GM18951 (cell line): ENCODE measurements around the gene ZDHHC11.
"Not testable (repeated sequence)": the region's sequence is repeated elsewhere in the genome, so short reads cannot be mapped to it uniquely, and the experiment has no call there.

Experiments
- POLR2A ChIP-seq: IDR thresholded peaks from 4 replicates; pipeline ENCODE4 v1.6.1; 2011; ENCODE audit warnings: mild to moderate bottlenecking; ENCODE audit not compliant: insufficient read length, insufficient read depth; ENCODE audit errors: extremely low read depth
- in situ Hi-C: fragments of 300-500 bp; cut with MboI; formaldehyde crosslinking; loops from one replicate; pipeline ENCODE4 v1.12.0; 2022; ENCODE audit warnings: low sequenced_read_pairs, mixed read lengths, inconsistent platforms; ENCODE audit not compliant: unreplicated experiment

The ZDHHC11 gene

DNA sequence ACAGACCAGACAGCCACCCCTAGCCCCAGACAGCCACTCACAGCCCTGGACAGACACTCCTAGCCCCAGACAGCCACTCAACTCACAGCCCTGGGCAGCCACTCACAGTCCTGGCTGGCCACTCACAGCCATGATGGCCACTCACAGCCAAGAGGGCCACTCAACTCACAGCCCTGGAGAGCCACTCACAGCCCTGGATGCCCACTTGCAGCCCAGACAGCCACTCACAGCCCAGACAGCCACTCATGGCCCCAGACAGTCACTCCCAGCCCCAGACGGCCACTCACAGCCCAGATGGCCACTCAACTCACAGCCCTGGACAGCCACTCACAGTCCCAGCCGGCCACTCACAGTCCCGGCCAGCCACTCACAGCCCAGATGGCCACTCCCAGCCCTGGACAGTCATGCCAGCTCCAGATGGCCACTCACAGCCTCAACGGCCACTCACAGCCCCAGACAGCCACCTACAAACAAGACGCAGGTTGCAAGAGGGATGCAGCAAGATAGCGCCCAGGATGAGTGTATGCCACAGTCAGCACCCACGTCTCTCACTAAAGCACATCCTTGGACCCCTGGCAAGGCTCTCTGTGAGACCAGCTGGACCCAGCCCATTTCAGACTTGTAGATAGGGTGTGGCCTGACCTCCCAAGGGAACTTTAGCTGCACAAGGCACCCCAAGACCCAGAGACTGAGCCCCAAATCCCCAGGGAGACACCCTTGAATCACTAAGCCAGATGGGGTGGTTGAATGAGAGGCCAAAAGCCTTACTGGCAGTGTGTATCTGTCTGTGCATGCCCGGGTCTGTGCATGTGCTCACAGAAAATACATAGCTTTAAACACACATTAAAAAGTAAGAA is 88.7 kb downstream of the ZDHHC11 start:
- in situ Hi-C loops, result no loop called here
- TF ChIP-seq POLR2A, result no peak

DNA sequence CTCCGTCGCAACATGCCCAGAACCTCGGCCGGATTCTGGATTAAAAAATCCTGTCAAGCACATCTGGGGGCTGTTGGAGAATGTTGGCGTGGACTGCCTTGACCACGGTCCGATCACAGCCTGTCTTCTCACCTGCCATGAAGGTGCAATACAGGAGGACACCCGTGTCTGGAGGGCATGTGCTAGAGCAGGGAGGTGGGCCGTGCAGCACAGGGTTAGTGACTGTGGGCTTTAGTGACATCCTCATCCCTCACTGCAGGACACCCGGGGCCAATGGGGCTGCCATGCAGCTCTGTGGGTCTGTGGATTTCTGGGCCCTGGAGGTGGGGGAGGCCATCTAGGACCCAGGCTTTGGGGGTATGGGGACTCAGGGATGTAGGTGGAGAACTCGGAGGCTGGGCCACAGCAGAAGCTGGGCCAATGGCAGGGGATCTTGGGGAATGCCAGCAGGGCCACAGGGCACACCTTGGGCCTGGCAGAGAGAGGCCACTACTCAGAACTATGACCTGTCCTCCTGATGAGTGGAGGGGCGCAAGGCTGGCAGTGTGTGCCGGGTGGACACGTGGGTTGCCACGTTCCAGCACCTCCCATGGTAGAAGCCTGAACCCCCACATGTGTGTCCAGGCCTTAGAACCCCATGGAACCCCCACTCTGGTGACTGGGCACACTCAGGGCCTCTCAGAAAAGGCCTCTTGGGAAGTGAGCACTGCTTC is 89.6 kb downstream of the ZDHHC11 start:
- in situ Hi-C loops, result no loop called here
- no peak for TF ChIP-seq POLR2A

DNA sequence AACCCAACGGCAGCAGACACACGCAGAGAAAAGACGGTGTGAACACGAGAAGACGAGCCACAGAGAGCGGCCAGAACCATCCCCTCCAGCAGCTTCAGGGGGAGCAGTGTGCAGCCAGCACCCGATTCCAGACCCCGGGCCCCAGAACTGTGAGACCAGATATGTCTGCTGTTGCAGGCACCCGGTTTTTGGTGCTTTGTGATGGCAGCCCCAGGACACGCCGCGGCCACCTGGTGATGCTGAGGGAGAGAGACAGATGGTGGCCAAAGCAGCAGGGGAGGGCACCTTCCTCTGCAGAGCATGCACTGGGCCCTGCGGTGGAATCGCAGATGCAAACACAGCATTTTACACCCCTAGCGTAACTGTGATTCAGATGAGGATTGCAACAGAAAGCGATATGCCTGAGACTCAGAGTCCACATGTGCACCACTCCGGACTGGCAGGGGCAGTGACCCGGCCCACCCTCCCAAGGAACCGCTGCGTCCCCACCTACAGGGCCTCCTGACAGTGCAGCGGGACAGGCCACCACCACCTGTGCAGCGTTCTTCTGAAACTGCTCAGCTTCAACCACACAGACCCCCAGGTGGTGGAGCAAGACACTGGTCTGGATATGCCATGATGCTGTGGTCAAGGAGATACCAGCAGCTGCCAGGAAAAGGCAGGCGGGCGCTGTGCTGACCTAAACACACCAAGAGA is 90.3 kb downstream of the ZDHHC11 start:
- no peak for TF ChIP-seq POLR2A
- in situ Hi-C loops, result no loop called here

DNA sequence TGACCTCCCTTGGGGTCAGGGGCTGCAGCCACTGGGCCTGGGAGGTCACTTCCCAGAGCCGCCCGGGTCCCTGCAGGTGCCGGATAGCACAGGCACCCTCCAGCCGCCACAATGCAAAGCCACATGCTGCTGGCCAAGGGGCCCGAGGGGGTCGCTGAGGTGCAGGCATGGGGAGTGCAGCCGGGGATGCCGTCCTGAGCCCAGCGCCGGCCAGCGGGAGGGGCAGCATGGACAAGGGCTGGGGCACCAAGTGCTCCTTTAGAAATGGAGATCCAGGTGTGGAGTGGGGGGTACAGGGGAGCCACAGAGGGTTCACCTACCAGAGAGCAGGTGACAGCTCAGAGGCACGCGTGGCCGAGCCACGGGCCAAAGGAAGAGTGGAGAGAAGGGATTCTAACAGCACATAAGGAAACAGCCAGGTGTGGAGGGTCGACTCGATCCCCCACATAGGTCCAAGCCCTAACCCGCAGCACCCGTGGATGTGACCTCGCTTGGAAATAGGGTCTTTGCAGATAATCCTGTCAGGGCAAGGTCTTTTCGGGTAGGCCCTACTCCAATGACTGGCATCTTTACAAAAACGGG is 90.9 kb downstream of the ZDHHC11 start:
- in situ Hi-C loops, result no loop called here
- no peak for TF ChIP-seq POLR2A

DNA sequence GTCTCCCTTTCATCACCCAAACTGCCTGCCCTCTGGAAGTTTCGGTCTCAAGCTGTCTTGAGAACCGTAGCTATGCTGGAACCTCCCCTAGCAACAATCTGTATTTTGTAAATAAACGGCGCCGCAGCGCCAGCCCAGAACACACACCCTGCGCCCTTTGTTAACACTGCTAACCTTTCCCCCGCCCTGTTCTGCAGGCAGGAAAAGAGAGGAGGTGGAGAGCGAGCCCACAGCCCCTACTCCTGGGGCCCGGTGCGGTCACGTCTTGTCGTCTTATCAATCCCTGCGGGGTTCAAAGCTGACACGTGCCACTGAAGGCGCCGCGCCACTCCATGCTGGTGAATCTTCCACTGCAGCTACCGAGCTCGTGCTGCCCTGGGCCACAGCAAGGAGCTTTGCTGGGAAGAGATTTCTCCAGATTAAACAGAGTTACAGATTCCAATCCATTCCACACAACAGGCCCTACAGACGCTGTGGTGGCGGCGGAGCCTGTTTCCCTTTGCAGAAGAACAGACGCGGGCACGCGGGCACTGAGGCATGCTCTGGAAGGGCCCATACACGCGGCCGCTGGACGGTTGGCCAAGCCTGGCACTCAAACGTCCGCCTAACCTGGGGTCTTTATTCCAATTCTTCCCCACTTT is 91.6 kb downstream of the ZDHHC11 start:
- in situ Hi-C loops, result no loop called here
- no peak for TF ChIP-seq POLR2A

DNA sequence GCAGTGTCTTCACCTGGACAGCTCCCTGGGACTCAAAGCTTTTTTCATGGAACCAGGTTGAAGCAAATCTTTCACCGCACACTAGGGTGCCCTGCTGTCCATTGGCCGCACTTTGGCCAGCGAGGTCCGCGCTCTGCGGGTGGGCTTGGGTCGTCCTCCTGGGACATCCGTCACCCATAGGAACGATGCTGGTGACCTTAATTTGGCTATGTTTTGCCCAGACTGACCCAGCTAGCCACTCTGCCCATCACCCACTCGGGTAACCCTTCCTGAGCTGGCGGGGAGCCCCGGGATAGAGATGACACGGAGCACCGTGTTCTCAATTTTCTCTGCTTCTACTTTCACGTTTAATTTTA is 92.1 kb downstream of the ZDHHC11 start:
- in situ Hi-C loops, result no loop called here
- no peak for TF ChIP-seq POLR2A

DNA sequence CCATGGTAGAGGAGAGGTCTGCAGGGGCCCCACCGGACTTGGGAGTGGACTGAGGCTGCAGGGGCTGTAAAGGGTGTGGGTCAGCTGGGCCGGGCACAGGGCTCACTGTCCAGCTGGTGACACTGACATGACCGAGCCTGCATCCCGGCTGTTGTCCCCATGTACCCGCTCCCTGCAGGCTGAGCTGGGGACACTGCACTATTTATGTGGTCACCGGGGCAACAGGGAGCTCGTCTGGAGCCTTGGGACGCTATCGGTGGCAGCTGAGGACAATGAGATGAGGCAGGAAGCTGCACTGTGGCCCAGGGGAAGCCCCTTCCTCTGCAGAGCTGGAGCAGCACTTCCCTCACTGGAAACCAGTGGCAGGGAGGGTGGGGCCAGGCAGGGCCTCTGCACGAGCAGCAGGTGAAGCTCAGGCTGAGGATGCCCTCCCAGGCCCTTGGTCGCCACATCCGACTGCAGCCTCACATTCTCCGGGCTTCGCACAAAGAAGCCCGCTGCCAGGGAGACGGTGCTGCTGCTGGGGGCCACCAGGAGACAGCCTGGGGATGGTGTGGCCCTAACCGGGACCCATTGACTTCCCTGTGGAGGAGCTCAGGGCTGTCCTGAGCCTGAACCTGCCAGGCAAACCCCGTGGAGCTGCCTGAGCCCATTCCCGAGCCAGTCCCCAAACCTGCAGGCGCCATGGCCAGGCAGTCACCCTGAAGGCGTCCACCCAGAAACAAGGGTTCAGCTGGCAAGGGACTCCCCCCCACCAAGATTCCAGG is 92.7 kb downstream of the ZDHHC11 start:
- in situ Hi-C loops, result no loop called here
- TF ChIP-seq POLR2A, result no peak

DNA sequence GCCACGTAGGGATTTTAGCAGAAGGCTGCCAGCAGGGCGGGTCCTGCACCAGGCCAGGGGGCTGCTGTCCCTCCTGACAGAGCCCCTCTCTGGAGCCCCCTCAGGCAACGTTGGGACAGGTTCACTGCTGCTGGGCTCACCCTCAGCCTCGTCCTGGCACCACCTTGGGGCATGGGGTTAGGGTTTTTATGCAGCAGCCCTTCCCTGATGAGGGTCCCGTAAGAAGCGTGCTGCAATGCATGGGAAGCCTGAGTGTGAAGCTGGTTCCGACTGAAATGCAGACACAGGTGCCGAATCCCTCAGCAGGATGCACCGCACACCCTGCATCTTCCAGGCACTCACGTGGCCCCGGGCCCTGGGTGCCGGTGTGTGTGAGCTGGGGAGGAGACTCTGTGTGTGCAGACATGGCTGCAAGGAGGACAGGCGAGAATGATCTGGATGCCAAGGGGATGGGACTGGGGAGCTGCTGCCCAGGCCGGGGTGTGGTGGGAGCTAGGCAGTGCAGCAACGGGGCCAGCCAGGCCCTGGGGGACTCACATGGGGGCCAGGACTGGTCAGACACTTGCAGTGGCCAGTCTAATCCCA is 93.3 kb downstream of the ZDHHC11 start:
- in situ Hi-C loops, result no loop called here
- TF ChIP-seq POLR2A, result no peak

DNA sequence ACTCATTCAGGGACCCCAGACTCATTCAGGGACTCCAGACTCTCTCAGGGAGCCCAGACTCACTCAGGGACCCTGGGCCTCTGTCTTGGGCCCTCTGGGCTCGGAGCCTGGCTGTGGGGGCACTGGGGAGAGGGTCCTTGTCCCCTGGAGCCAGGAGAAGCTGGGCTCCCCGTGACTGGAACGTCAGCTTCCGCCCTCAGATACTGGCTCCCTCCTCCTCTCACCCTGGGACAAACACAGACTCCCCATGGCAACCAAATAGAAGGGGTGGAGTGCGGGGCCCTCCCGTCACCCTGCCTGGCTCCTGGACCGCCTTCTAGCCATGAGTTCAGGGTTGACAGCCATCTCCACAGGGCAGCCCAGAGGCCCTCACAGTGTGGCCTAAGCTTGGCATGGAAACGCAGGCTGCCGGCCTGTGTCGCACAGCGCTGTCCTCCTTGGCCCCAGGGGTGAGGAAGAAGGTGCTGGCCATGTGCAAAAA is 93.9 kb downstream of the ZDHHC11 start:
- no peak for TF ChIP-seq POLR2A
- in situ Hi-C loops, result no loop called here

DNA sequence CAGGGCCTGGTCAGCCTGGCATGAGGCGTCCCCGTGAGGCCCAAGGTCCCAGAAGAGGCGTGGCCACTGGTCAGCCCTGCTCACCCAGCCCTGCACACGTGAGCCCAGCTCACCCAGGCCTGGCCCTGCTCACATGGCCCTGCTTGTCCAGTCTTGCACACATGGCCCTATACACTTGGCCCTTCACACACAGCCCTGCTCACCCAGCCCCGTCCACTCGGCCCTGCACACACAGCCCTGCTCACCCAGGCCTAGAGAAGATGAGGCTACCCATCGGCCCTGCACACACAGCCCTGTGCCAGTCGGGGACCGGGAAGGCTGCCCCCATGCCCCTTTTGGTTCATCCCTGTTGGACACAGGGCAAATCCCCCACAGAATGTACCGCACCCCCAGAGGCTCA is 94.6 kb downstream of the ZDHHC11 start:
- in situ Hi-C loops, result no loop called here
- no peak for TF ChIP-seq POLR2A

DNA sequence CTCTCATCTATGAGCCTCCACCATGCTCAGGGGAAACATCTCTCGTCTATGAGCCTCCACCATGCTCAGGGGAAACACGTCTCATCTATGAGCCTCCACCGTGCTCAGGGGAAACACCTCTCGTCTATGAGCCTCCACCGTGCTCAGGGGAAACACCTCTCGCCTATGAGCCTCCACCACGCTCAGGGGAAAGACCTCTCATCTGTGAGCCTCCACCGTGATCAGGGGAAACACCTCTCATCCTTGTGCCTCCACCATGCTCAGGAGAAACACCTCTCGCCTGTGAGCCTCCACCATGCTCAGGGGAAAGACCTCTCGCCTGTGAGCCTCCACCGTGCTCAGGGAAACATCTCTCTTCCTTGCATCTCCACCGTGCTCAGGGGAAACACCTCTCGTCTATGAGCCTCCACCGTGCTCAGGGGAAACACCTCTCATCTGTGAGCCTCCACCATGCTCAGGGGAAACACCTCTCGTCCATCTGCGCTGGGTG is 96.6 kb downstream of the ZDHHC11 start:
- in situ Hi-C loops, result not testable (repeated sequence)

DNA sequence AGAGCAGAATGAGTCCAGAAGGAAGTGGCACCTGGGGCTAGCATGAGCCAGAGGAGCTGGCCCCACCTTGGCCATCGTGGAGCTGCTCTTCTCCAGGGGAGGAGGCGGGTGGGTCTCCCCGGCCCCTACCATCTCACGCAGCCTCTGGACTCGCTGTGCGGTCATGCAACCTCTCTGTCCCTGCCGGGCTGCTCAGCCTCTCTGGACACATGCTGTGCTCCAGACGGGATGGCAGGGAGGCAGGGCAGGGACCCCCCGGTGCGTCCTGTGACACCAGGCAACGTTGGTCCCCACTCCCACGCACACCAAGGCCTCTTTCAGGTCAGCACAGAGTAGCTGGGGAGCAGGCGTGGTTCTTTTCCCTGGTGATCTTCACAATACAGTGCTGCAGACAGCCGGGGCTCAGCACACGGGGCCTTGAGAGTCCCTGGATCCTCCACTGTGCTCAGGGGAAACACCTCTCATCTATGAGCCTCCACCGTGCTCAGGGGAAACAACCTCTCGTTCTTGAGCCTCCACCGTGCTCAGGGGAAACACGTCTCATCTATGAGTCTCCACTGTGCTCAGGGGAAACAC is 97.1 kb downstream of the ZDHHC11 start:
- in situ Hi-C loops, result not testable (repeated sequence)

DNA sequence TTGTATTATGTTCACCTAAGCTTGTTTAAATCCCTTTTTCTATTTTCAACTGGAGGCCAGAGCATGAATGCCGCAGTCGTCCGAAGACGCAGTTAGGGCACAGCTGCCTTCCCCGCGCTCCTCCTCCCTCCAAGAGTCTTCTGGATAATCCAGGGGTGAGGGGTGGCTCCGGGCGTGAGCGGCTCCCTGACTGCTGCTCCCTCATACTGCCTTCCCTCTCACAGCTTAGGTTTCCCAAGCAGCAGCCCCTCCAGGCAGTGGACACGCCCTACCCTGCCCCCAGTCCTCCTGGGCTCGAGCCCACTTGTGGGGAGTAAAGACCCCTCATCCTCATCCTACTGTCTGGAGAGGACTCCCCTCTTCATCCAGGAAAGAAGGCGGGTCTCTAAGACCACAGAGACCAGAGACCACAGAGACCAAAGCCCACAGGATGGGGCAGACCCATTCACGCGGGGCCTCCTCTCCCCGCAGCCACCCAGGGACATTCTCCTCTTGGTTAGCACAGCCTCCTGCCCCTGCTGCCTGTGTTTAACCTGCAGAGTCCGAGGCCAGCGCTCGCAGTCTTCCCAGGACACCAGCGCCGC is 98.2 kb downstream of the ZDHHC11 start:
- in situ Hi-C loops, result not testable (repeated sequence)

DNA sequence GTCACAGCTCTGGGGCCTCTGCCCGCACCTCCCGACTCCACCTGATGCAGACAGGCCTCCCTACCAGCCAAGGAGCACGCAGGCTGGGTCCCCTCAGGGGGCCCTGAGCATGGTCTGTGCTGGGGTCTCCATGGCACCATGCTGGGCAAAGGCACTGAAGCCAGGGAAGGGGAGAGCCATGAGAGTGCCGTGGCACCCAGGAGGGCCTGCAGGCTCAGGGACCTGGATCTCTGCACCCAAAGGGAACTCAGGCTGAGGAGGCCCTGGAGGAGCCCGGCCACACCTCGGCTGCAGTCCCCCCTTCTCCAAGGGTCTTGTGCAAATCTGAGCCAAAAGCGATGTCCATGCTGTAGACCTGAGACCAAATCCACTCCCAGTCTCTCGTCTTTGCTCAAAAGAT is 98.8 kb downstream of the ZDHHC11 start:
- in situ Hi-C loops, result not testable (repeated sequence)
